NCI-H526 treated with DMSO at 0.1 percent for 48 hours (cell line): ENCODE data around the gene MYO1D.

Experiments used
- DNase-seq: peaks from one replicate; lab custom pipeline; 2025; lab: John Stamatoyannopoulos, UW

Gene MYO1D

GRCh38 chr17:32625971-32626370, 251.0 kb downstream of the MYO1D start:
- DNase-seq, result no peak

GRCh38 chr17:32623196-32623595, 253.7 kb downstream of the MYO1D start:
- no peak for DNase-seq

GRCh38 chr17:32622540-32622939, 254.4 kb downstream of the MYO1D start:
- DNase-seq, result no peak

GRCh38 chr17:32621612-32622312, 255.2 kb downstream of the MYO1D start:
- DNase-seq, result no peak

- DNase-seq, result no peak
These were observed 261.6 kb downstream of the MYO1D start for GRCh38 chr17:32615326-32615725.

GRCh38 chr17:32610943-32611342, 266.0 kb downstream of the MYO1D start:
- no peak for DNase-seq

GRCh38 chr17:32609884-32610650, 266.9 kb downstream of the MYO1D start:
- DNase-seq, result no peak

GRCh38 chr17:32609085-32609484, 267.8 kb downstream of the MYO1D start:
- no peak for DNase-seq

GRCh38 chr17:32608267-32608666, 268.7 kb downstream of the MYO1D start:
- no peak for DNase-seq

- DNase-seq, result no peak
These were observed 272.0 kb downstream of the MYO1D start for GRCh38 chr17:32604966-32605365.

- no peak for DNase-seq
These were observed 274.5 kb downstream of the MYO1D start for GRCh38 chr17:32602396-32602795.

- DNase-seq, result no peak
These were observed 275.1 kb downstream of the MYO1D start for GRCh38 chr17:32601866-32602265.

GRCh38 chr17:32596628-32597027, 280.3 kb downstream of the MYO1D start:
- DNase-seq, result no peak

- DNase-seq, result no peak
These were observed 280.7 kb downstream of the MYO1D start for GRCh38 chr17:32596206-32596605.

- DNase-seq, result no peak
These were observed 283.9 kb downstream of the MYO1D start for GRCh38 chr17:32593003-32593402.

GRCh38 chr17:32591405-32591804, 285.5 kb downstream of the MYO1D start:
- DNase-seq, result no peak

- DNase-seq, result no peak
These were observed 285.9 kb downstream of the MYO1D start for GRCh38 chr17:32590974-32591373.

- DNase-seq, result no peak
These were observed 287.9 kb downstream of the MYO1D start for GRCh38 chr17:32588982-32589381.

- DNase-seq, result no peak
These were observed 288.8 kb downstream of the MYO1D start for GRCh38 chr17:32588135-32588534.

GRCh38 chr17:32586666-32587065, 290.3 kb downstream of the MYO1D start:
- no peak for DNase-seq

- no peak for DNase-seq
These were observed 292.1 kb downstream of the MYO1D start for GRCh38 chr17:32584792-32585191.

GRCh38 chr17:32583053-32583452, 293.9 kb downstream of the MYO1D start:
- DNase-seq, result no peak

- no peak for DNase-seq
These were observed 301.1 kb downstream of the MYO1D start for GRCh38 chr17:32575852-32576251.

GRCh38 chr17:32570081-32570396, 306.9 kb downstream of the MYO1D start:
- DNase-seq, result no peak
